Left ventricle myocardium inferior (tissue), 1 donor: ENCODE measurements around the gene C11orf24. TPM values are rescaled to one million over a fixed set of nuclear protein-coding genes. Genes with fewer than 3 reads are reported as not detected.
A peak's percentile ranks its signal among the peaks of the same experiment; 100 is the strongest.

Experiments
- DNase-seq: peaks from one replicate; pipeline ENCODE4 v3.0.0-alpha.2; 2020
- H3K27ac ChIP-seq: fragments of 200-600 bp; replicated peaks from 2 replicates; pipeline ENCODE4 v1.8.0; 2021
- H3K27me3 ChIP-seq: fragments of 200-600 bp; 2 replicates; pipeline ENCODE4 v1.8.0; 2021; ENCODE audit warnings: low read depth
- H3K36me3 ChIP-seq: fragments of 200-600 bp; 2 replicates; pipeline ENCODE4 v1.8.0; 2021
- H3K4me1 ChIP-seq: fragments of 200-600 bp; 2 replicates; pipeline ENCODE4 v1.8.0; 2021
- H3K4me3 ChIP-seq: fragments of 200-600 bp; 2 replicates; pipeline ENCODE4 v1.8.0; 2021; ENCODE audit warnings: mild to moderate bottlenecking, moderate library complexity
- H3K9me3 ChIP-seq: fragments of 200-600 bp; replicated peaks from 2 replicates; pipeline ENCODE4 v1.8.0; 2021
- intact Hi-C: fragments of 100-400 bp; cut with micrococcal nuclease; formaldehyde crosslinking; loops from one replicate; pipeline ENCODE4 v1.11.0; 2022
- total RNA-seq: library from RNA; stranded (reverse); fragmentation: NEBNext Ultra II Directional; extraction: Animal tissue kit (Norgen Biotek cat#: 25700); gene quantifications from one replicate; pipeline ENCODE4 v1.2.1, GENCODE V29; 2021
- TF ChIP-seq, protein P1 (sequence below): fragments of 200-600 bp; IDR thresholded peaks from 2 replicates; pipeline ENCODE4 v1.8.0; 2021; ENCODE audit warnings: antibody characterized with exemption, mild to moderate bottlenecking, borderline replicate concordance
- donor health status: DM: no; HTN: yes; CAD: no; lungs with severe emphysema.

Gene C11orf24
- total RNA-seq, 1 donor from 2014 or later, result 28.6 TPM

DNA sequence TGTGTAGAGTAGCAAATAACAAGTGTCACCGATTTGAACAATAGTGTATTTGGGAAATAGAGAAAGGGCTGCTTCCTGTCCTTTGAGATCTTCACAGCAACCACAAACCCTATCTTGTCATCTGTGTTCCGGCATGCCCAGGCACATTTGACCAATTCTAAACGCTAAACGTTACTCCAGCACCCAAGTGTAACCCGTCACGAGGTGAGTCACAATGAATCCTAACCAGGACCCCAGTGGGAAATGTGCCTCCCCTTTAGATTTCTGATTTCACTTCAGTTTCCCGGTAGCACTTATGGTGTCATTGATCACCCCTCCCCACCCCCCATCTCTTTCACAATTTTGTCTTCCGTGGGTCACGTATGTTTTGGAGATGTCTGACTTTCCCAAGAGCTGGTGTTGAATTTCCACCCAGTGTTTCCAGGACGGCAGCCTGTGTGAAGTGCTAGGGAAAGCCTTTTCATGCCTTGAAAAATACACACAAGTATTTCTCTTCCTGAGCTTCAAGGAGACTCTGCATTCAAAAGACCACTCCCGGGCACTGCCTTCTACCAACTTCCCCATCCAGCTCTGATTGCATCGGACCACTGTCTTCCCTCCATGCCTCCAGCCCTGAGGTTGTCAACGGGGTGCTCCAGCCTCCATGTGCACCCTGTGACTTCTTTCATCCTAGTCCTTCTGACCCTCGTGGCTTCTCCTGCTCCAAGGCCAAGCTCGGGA, 10.5 kb upstream of the C11orf24 start:
- H3K27me3 ChIP-seq, result no peaks in the 10 kb centered on the region
- no peak overlapping the region for H3K27ac ChIP-seq
- no peaks in the 10 kb centered on the region for H3K9me3 ChIP-seq
- H3K36me3 ChIP-seq, result no peaks in the 10 kb centered on the region
- H3K4me1 ChIP-seq, result no peaks in the 10 kb centered on the region
- no peak for DNase-seq
- intact Hi-C loops, result no loop called here
- H3K4me3 ChIP-seq, result no peak overlapping the region
- TF ChIP-seq, protein P1, sequence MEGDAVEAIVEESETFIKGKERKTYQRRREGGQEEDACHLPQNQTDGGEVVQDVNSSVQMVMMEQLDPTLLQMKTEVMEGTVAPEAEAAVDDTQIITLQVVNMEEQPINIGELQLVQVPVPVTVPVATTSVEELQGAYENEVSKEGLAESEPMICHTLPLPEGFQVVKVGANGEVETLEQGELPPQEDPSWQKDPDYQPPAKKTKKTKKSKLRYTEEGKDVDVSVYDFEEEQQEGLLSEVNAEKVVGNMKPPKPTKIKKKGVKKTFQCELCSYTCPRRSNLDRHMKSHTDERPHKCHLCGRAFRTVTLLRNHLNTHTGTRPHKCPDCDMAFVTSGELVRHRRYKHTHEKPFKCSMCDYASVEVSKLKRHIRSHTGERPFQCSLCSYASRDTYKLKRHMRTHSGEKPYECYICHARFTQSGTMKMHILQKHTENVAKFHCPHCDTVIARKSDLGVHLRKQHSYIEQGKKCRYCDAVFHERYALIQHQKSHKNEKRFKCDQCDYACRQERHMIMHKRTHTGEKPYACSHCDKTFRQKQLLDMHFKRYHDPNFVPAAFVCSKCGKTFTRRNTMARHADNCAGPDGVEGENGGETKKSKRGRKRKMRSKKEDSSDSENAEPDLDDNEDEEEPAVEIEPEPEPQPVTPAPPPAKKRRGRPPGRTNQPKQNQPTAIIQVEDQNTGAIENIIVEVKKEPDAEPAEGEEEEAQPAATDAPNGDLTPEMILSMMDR, result no peak

DNA sequence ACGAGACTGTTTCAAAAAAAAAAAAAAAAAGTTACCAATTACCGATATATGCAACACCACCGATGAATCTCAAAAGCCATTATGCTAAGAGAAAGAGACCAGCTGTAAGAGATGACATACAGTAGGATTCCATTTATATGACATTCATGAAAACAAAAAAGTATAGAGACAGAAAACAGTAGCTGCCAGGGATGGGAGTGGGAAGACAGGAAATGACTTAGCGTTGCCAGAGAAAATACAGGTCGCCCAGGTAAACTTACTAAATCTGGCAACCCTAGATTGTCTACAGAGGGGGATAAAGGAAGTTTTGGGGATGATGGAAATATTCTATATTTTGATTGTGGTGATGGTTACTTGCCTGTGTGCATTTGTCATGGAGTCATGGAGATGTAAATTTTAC, 7.9 kb upstream of the C11orf24 start:
- Histone ChIP-seq H3K4me1 (peaks cover 8% of the 10 kb centered on the region), H3K27ac (no peak overlapping the region), H3K36me3 (no peaks in the 10 kb centered on the region), H3K9me3 (no peaks in the 10 kb centered on the region), H3K4me3 (no peak overlapping the region), H3K27me3 (no peaks in the 10 kb centered on the region)
- DNase-seq, result no peak
- TF ChIP-seq, protein P1, result no peak
- intact Hi-C loops, result no loop called here

DNA sequence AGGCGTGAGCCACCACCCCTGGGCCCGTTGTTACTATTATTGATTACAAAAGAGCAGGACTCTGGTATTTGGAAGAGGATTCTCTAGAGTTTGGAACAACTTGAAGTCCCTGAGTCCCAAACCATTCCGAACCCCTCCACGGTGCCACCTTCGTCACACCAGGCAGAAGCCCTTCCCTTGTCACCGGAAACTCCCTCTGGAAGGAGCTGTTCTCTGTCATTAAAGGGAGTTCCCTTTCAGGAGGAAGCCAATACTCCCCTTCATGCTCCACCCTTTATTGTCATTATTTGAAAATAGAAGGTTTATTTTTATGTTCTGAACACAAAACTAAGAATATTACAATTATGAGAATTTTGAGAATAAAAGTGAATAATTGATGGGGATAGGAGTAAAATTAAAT, 5.1 kb upstream of the C11orf24 start:
- no peak overlapping the region for H3K4me3 ChIP-seq
- no peaks in the 10 kb centered on the region for H3K36me3 ChIP-seq
- H3K27ac ChIP-seq, result peak overlapping the region; percentile 71
- intact Hi-C loops, result no loop called here
- no peaks in the 10 kb centered on the region for H3K9me3 ChIP-seq
- H3K4me1 ChIP-seq, result peaks cover 19% of the 10 kb centered on the region
- DNase-seq, result no peak
- no peaks in the 10 kb centered on the region for H3K27me3 ChIP-seq
- TF ChIP-seq, protein P1, result no peak

DNA sequence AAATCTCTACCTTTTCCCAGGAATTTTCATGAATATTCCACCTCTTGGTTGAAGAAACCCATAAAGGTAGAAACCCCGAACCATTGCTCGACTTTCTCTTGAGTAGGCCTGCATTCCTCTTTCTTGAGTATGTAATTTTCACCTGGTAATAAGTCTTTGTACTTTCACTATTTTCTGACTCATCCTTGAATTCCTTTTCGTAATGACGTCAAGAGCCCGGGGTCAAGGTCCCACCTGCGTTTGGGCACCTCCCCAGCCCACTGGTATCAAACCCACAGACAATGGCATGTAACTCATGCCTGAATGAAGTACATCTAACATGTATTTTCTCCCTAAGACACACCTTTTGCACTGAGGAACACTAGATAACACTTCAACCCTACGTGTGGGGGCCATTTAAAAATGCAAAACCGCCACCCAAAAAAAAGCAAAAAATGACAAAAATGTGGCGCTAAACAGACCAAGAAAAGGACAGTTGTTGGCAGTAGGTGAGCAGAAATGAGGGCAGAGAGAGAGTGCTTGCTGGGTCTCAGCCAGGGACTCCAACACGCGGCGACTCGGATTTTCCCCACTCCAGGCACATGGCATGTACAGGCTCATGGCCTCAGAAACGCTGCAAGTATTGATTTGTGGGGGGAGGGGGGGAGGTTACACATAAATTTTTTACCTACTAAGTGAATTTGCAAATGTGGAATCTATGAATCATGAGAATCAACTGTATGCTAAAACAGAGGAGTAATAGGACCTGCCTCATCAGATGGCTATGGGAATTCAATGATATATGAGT, 4.1 kb upstream of the C11orf24 start:
- Histone ChIP-seq H3K36me3 (no peaks in the 10 kb centered on the region), H3K4me3 (no peak overlapping the region), H3K27me3 (no peaks in the 10 kb centered on the region), H3K4me1 (peaks cover 26% of the 10 kb centered on the region), H3K9me3 (no peaks in the 10 kb centered on the region), H3K27ac (peak overlapping the region; percentile 71)
- intact Hi-C loops, result no loop called here
- no peak for DNase-seq
- TF ChIP-seq, protein P1, result no peak

DNA sequence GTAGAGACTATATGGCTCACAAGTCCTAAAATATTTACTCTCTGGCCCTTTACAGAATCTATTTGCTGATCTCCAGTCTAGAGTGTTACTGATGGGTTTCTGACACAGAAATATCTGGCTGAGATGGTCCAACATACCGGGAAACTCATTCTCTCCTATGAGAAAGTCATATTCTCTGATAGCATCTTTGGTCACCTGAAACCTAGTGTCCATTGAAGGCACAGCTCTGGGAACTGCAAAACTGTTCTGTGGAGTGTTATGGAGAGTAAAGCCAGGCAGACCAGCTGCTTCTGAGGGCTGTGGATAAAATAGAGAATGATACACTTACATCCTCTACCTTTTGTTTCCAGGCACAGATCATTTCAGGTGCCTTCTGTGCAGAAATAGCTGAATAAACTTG, 2.5 kb upstream of the C11orf24 start:
- Histone ChIP-seq H3K27me3 (no peaks in the 10 kb centered on the region), H3K36me3 (no peaks in the 10 kb centered on the region), H3K4me1 (peaks cover 42% of the 10 kb centered on the region), H3K4me3 (no peak overlapping the region), H3K27ac (peak overlapping the region; percentile 9), H3K9me3 (no peaks in the 10 kb centered on the region)
- TF ChIP-seq, protein P1, result no peak
- DNase-seq, result no peak
- intact Hi-C loops, result no loop called here
